Nephron (organoid): Measurements from ENCODE around the gene DRC3.

ENCODE experiments used
- H3K27ac Mint-ChIP-seq, 3 experiments: 2 replicates each; pipeline ENCODE4 v1.8.0; 2020; ENCODE audit warnings: mixed read lengths in 3 of 3, mild to moderate bottlenecking in 2 of 3, moderate library complexity in 1 of 3
- H3K27me3 Mint-ChIP-seq: 2 replicates; pipeline ENCODE4 v1.8.0; 2021; ENCODE audit warnings: low read depth, mild to moderate bottlenecking, moderate library complexity, mixed read lengths
- H3K36me3 Mint-ChIP-seq: 2 replicates; pipeline ENCODE4 v1.8.0; 2020; ENCODE audit warnings: low read depth, mixed read lengths
- H3K4me1 Mint-ChIP-seq: 2 replicates; pipeline ENCODE4 v1.8.0; 2020; ENCODE audit warnings: mixed read lengths
- H3K4me3 Mint-ChIP-seq, 3 experiments: 2 replicates each; pipeline ENCODE4 v1.8.0; 2020; ENCODE audit warnings: mild to moderate bottlenecking in 3 of 3, mixed read lengths in 3 of 3, moderate library complexity in 2 of 3
- H3K9me3 Mint-ChIP-seq: 2 replicates; pipeline ENCODE4 v1.8.0; 2020; ENCODE audit warnings: mixed read lengths
- TF ChIP-seq, protein P1 (sequence below), 3 experiments: fragments of 200-600 bp; sonication (generic); IDR thresholded peaks; one replicate each; pipeline ENCODE4 v1.5.0; 2021; ENCODE audit warnings: antibody characterized with exemption in 3 of 3; ENCODE audit not compliant: unreplicated experiment in 3 of 3

Gene DRC3

GRCh38 chr17:17999364-18000029 is 26.8 kb downstream of the DRC3 start:
- H3K9me3 Mint-ChIP-seq, result no peaks in the 10 kb centered on the region
- no peaks in the 10 kb centered on the region for H3K36me3 Mint-ChIP-seq
- peak overlapping the region in 1 of 3 experiments; percentile 11 for H3K27ac Mint-ChIP-seq
- TF ChIP-seq, protein P1, sequence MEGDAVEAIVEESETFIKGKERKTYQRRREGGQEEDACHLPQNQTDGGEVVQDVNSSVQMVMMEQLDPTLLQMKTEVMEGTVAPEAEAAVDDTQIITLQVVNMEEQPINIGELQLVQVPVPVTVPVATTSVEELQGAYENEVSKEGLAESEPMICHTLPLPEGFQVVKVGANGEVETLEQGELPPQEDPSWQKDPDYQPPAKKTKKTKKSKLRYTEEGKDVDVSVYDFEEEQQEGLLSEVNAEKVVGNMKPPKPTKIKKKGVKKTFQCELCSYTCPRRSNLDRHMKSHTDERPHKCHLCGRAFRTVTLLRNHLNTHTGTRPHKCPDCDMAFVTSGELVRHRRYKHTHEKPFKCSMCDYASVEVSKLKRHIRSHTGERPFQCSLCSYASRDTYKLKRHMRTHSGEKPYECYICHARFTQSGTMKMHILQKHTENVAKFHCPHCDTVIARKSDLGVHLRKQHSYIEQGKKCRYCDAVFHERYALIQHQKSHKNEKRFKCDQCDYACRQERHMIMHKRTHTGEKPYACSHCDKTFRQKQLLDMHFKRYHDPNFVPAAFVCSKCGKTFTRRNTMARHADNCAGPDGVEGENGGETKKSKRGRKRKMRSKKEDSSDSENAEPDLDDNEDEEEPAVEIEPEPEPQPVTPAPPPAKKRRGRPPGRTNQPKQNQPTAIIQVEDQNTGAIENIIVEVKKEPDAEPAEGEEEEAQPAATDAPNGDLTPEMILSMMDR (IDR thresholded peaks at IDR 0.05; ENCODE audit: unreplicated experiment in 3 of 3), result no peak
- H3K4me3 Mint-ChIP-seq, result no peak overlapping the region
- H3K4me1 Mint-ChIP-seq, result peaks cover 8% of the 10 kb centered on the region
- no peaks in the 10 kb centered on the region for H3K27me3 Mint-ChIP-seq

DNA sequence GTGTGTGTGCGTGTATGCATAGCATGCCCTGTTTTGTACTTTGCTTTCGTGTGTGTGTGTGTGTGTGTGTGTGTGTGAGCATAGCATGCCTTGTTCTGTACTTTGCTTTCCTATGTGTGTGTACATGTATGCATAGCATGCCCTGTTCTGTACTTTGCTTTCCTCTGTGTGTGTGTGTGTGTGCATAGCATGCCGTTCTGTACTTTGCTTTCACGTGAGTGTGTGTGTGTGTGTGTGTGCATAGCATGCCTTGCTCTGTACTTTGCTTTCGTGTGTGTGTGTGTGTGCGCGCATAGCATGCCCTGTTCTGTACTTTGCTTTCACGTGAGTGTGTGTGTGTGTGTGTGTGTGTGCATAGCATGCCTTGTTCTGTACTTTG is 27.4 kb downstream of the DRC3 start:
- TF ChIP-seq, protein P1 (IDR thresholded peaks at IDR 0.05; ENCODE audit: unreplicated experiment in 3 of 3), result no peak
- peaks cover 3% of the 10 kb centered on the region for H3K4me1 Mint-ChIP-seq
- H3K9me3 Mint-ChIP-seq, result no peaks in the 10 kb centered on the region
- H3K4me3 Mint-ChIP-seq, result no peak overlapping the region
- H3K36me3 Mint-ChIP-seq, result no peaks in the 10 kb centered on the region
- H3K27me3 Mint-ChIP-seq, result no peaks in the 10 kb centered on the region
- H3K27ac Mint-ChIP-seq, result peak overlapping the region in 1 of 3 experiments; percentile 11

GRCh38 chr17:18002171-18002570 is 29.5 kb downstream of the DRC3 start:
- Mint-ChIP-seq H3K27me3 (peaks cover 5% of the 10 kb centered on the region), H3K9me3 (no peaks in the 10 kb centered on the region), H3K4me3 (no peak overlapping the region), H3K36me3 (no peaks in the 10 kb centered on the region), H3K27ac (no peak overlapping the region), H3K4me1 (no peaks in the 10 kb centered on the region)
- TF ChIP-seq, protein P1 (IDR thresholded peaks at IDR 0.05; ENCODE audit: unreplicated experiment in 3 of 3), result no peak

DNA sequence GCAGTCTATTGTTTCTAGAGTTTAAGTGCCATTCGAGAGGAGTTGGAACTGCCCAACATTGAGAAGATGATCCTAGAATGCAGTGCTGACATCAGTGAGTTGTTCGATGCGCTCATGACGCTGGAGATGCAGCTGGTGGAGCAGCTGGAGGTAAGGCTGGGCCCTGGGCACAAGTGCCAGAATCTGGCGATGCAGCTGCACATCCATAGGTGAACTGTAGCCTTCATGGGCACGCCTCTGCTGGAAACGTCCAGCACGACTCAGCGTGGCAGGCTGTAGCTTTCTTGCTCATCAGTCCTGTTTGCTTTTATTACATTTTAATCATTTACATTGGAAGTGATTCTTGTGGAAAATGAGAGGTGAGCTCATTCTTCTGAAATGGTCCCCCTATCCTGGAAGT is 31.7 kb downstream of the DRC3 start:
- Mint-ChIP-seq H3K27me3 (peaks cover 5% of the 10 kb centered on the region), H3K4me1 (no peaks in the 10 kb centered on the region), H3K9me3 (no peaks in the 10 kb centered on the region), H3K36me3 (peaks cover under 1% of the 10 kb centered on the region), H3K27ac (no peak overlapping the region), H3K4me3 (no peak overlapping the region)
- TF ChIP-seq, protein P1 (IDR thresholded peaks at IDR 0.05; ENCODE audit: unreplicated experiment in 3 of 3), result no peak

GRCh38 chr17:18004884-18005305 is 32.2 kb downstream of the DRC3 start:
- peaks cover 5% of the 10 kb centered on the region for H3K27me3 Mint-ChIP-seq
- no peaks in the 10 kb centered on the region for H3K4me1 Mint-ChIP-seq
- TF ChIP-seq, protein P1 (IDR thresholded peaks at IDR 0.05; ENCODE audit: unreplicated experiment in 3 of 3), result peak in 2 of 3 experiments; percentile 17
- no peaks in the 10 kb centered on the region for H3K9me3 Mint-ChIP-seq
- H3K36me3 Mint-ChIP-seq, result peaks cover 6% of the 10 kb centered on the region
- no peak overlapping the region for H3K27ac Mint-ChIP-seq
- H3K4me3 Mint-ChIP-seq, result no peak overlapping the region

GRCh38 chr17:18005496-18005895 is 32.8 kb downstream of the DRC3 start:
- Mint-ChIP-seq H3K9me3 (no peaks in the 10 kb centered on the region), H3K36me3 (peaks cover 10% of the 10 kb centered on the region), H3K27me3 (peaks cover 5% of the 10 kb centered on the region), H3K4me3 (no peak overlapping the region), H3K27ac (no peak overlapping the region), H3K4me1 (no peaks in the 10 kb centered on the region)
- TF ChIP-seq, protein P1 (IDR thresholded peaks at IDR 0.05; ENCODE audit: unreplicated experiment in 3 of 3), result no peak
